ENCODE data around the gene IMMP2L.

IMMP2L gene

GRCh38 chr7:111384065-111384891 lies 178.0 kb downstream of the IMMP2L start:
- DNase-seq: no peak

GRCh38 chr7:111383133-111383532 lies 179.2 kb downstream of the IMMP2L start:
- DNase-seq: no peak

- no peak for DNase-seq
Measured at GRCh38 chr7:111381590-111381989, 180.7 kb downstream of the IMMP2L start.

GRCh38 chr7:111380945-111381344 lies 181.3 kb downstream of the IMMP2L start:
- DNase-seq: no peak

GRCh38 chr7:111374027-111374426 lies 188.3 kb downstream of the IMMP2L start:
- no peak for DNase-seq

- DNase-seq: no peak
Measured at GRCh38 chr7:111371437-111371836, 190.9 kb downstream of the IMMP2L start.

- DNase-seq: no peak
Measured at GRCh38 chr7:111370002-111370401, 192.3 kb downstream of the IMMP2L start.

- no peak for DNase-seq
Measured at GRCh38 chr7:111368381-111369065, 193.8 kb downstream of the IMMP2L start.

GRCh38 chr7:111364413-111364812 lies 197.9 kb downstream of the IMMP2L start:
- no peak for DNase-seq

- DNase-seq: no peak
Measured at GRCh38 chr7:111363099-111363498, 199.2 kb downstream of the IMMP2L start.

GRCh38 chr7:111362506-111363054 lies 199.7 kb downstream of the IMMP2L start:
- DNase-seq: no peak

- DNase-seq: no peak
Measured at GRCh38 chr7:111358915-111359314, 203.4 kb downstream of the IMMP2L start.

- DNase-seq: no peak
Measured at GRCh38 chr7:111357691-111358090, 204.6 kb downstream of the IMMP2L start.

GRCh38 chr7:111356941-111357340 lies 205.4 kb downstream of the IMMP2L start:
- DNase-seq: no peak

GRCh38 chr7:111352319-111352718 lies 210.0 kb downstream of the IMMP2L start:
- no peak for DNase-seq

- no peak for DNase-seq
Measured at GRCh38 chr7:111346219-111346618, 216.1 kb downstream of the IMMP2L start.

GRCh38 chr7:111343017-111343416 lies 219.3 kb downstream of the IMMP2L start:
- DNase-seq: no peak

GRCh38 chr7:111339006-111339405 lies 223.3 kb downstream of the IMMP2L start:
- DNase-seq: no peak

GRCh38 chr7:111333010-111333409 lies 229.3 kb downstream of the IMMP2L start:
- no peak for DNase-seq

GRCh38 chr7:111330235-111330523 lies 232.1 kb downstream of the IMMP2L start:
- no peak for DNase-seq

- DNase-seq: no peak
Measured at GRCh38 chr7:111329367-111330234, 232.7 kb downstream of the IMMP2L start.

- DNase-seq: no peak
Measured at GRCh38 chr7:111328487-111328886, 233.8 kb downstream of the IMMP2L start.

GRCh38 chr7:111324776-111325175 lies 237.5 kb downstream of the IMMP2L start:
- DNase-seq: no peak

Measured in NCI-H1105 (cell line).